K562 (cell line): Measurements from ENCODE around the gene DMP1. TPM values are rescaled to one million over a fixed set of nuclear protein-coding genes. Genes with fewer than 3 reads are reported as not detected.

Source experiments
- ATAC-seq: fragments of 200-7000 bp; cut with Tn5 transposase; 3 replicates; pipeline ENCODE4 v1.9.1; 2020; ENCODE audit warnings: moderate library complexity
- BruUV-seq: library from RNA; stranded (reverse); fragments of 400-500 nt; replicated peaks from 2 replicates; lab custom pipeline; 2021; lab: Mats Ljungman, UMichigan
- CTCF ChIA-PET: fragments of 300-600 bp; formaldehyde crosslinking; extraction: SDS; loops from one replicate; lab custom pipeline; 2021; ENCODE audit warnings: low intra/inter-chr PET ratio; lab: Yijun Ruan, JAX
- POLR2A ChIA-PET: fragments of 300-600, 350-650 bp; sonication (Branson Sonifier 250); formaldehyde crosslinking; extraction: SDS; loops from one replicate; lab custom pipeline; 2021; ENCODE audit warnings: antibody characterized with exemption, inconsistent platforms; lab: Yijun Ruan, JAX
- DNase-seq, 4 experiments: peaks; one replicate each; pipeline versions ENCODE4 v3.0.0 to v3.0.0-alpha.2; 2011 to 2018; ENCODE audit warnings: low spot score in 3 of 4, mixed read lengths in 3 of 4; ENCODE audit errors: extremely low read depth in 1 of 4
- FAIRE-seq: peaks from 2 replicates; lab custom pipeline; 2011; peaks lifted over from hg19 to GRCh38; lab: Jason Lieb, UNC
- H2AFZ ChIP-seq: 2 replicates; pipeline ENCODE4 v1.6.0; 2011; ENCODE audit warnings: low read depth, low read length, control low read depth, inconsistent platforms
- H3K27ac ChIP-seq: fragments of 200-600 bp; 3 replicates; pipeline ENCODE4 v1.8.0; 2011; ENCODE audit warnings: low read depth, mild to moderate bottlenecking, control low read depth, inconsistent platforms, low read length, moderate library complexity, mixed read lengths; ENCODE audit errors: extremely low read depth
- H3K27me3 ChIP-seq, 2 experiments: fragments of 300-600 bp in 1 of 2; 2 replicates in 1 of 2; 3 replicates in 1 of 2; pipeline versions ENCODE4 v1.6.0 to v1.8.0; 2011; ENCODE audit warnings: inconsistent platforms in 2 of 2, low read length in 2 of 2, mild to moderate bottlenecking in 1 of 2, mixed read lengths in 1 of 2, moderate library complexity in 1 of 2; ENCODE audit not compliant: control insufficient read depth in 2 of 2, insufficient read depth in 2 of 2
- H3K36me3 ChIP-seq: fragments of 300-600 bp; 3 replicates; pipeline ENCODE4 v1.8.0; 2011; ENCODE audit warnings: mild to moderate bottlenecking, low read length, inconsistent platforms; ENCODE audit not compliant: control insufficient read depth, insufficient read depth
- H3K4me1 ChIP-seq, 2 experiments: fragments of 200-600 bp in 1 of 2; replicated peaks in 1 of 2; 2 replicates in 1 of 2; 3 replicates in 1 of 2; pipeline versions ENCODE4 v1.5.1 to v1.8.0; 2011; ENCODE audit warnings: inconsistent platforms in 2 of 2, low read length in 2 of 2, mild to moderate bottlenecking in 1 of 2, mixed read lengths in 1 of 2, moderate library complexity in 1 of 2; ENCODE audit not compliant: control insufficient read depth in 2 of 2, insufficient read depth in 2 of 2
- H3K4me2 ChIP-seq: 2 replicates; pipeline ENCODE4 v1.6.1; 2011; ENCODE audit warnings: low read length, control low read depth, inconsistent platforms, mixed read lengths; ENCODE audit not compliant: insufficient read depth
- H3K4me3 ChIP-seq: fragments of 200-600 bp; sonication (generic), shearing (Covaris generic); 2 replicates; pipeline ENCODE4 v1.5.1; 2016; ENCODE audit warnings: control low read depth, inconsistent platforms
- H3K79me2 ChIP-seq: fragments of 200-600 bp; 3 replicates; pipeline ENCODE4 v1.8.0; 2011; ENCODE audit warnings: low read length, inconsistent platforms; ENCODE audit not compliant: control insufficient read depth, insufficient read depth
- H3K9ac ChIP-seq, 2 experiments: 2 replicates each; pipeline versions ENCODE4 v1.6.0 to v1.6.1; 2011; ENCODE audit warnings: low read depth in 2 of 2, low read length in 2 of 2, control low read depth in 1 of 2, inconsistent platforms in 1 of 2, mild to moderate bottlenecking in 1 of 2, mixed read lengths in 1 of 2; ENCODE audit not compliant: insufficient read depth in 1 of 2
- H3K9me1 ChIP-seq: one replicate; pipeline ENCODE4 v1.6.0; 2011; ENCODE audit warnings: inconsistent platforms, mild to moderate bottlenecking, low read length, moderate library complexity; ENCODE audit not compliant: control insufficient read depth, insufficient read depth
- H3K9me3 ChIP-seq: replicated peaks from 2 replicates; pipeline ENCODE4 v1.5.1; 2011; ENCODE audit warnings: low read depth, low read length, inconsistent platforms; ENCODE audit not compliant: control insufficient read depth, insufficient read depth
- H4K20me1 ChIP-seq: replicated peaks from 2 replicates; pipeline ENCODE4 v1.6.1; 2011; ENCODE audit warnings: low read length, inconsistent platforms, mixed read lengths; ENCODE audit not compliant: control insufficient read depth, insufficient read depth
- CBX3 ChIP-seq, 2 experiments: IDR thresholded peaks; 1 replicate in 1 of 2; 2 replicates in 1 of 2; pipeline ENCODE4 v1.6.1; 2012; ENCODE audit warnings: inconsistent platforms in 2 of 2, low read length in 2 of 2, borderline replicate concordance in 1 of 2, control low read depth in 1 of 2
- EZH2 ChIP-seq: IDR thresholded peaks from 2 replicates; pipeline ENCODE4 v1.6.1; 2012; ENCODE audit warnings: low read depth, mild to moderate bottlenecking, inconsistent platforms, low read length, borderline replicate concordance
- GTF3C2 ChIP-seq: IDR thresholded peaks from 3 replicates; pipeline ENCODE4 v1.6.1; 2011; ENCODE audit warnings: borderline replicate concordance, mild to moderate bottlenecking, moderate library complexity; ENCODE audit not compliant: insufficient read length; ENCODE audit errors: extremely low read depth
- LARP7 ChIP-seq: fragments of 450-650 bp; IDR thresholded peaks from 2 replicates; pipeline ENCODE4 v1.6.1; 2016
- MAFK ChIP-seq: IDR thresholded peaks from 2 replicates; pipeline ENCODE4 v1.6.1; 2011; ENCODE audit warnings: low read length, improper control_type of control experiment
- MIER1 ChIP-seq: fragments of 450-650 bp; IDR thresholded peaks from 2 replicates; pipeline ENCODE4 v1.6.1; 2016; ENCODE audit warnings: antibody characterized with exemption, mild to moderate bottlenecking, low read depth
- POLR2A ChIP-seq: fragments of 450-650 bp; conservative IDR thresholded peaks from 2 replicates; pipeline ENCODE4 v1.6.1; 2016
- RAD21 ChIP-seq, 2 experiments: fragments of 250-450 bp in 1 of 2; fragments of 450-650 bp in 1 of 2; sonication (Bioruptor Pico) in 1 of 2; formaldehyde crosslinking in 1 of 2; IDR thresholded peaks in 1 of 2; conservative IDR thresholded peaks in 1 of 2; 2 replicates each; pipeline versions ENCODE4 v1.4.0 to v1.8.0; 2020 to 2022; ENCODE audit warnings: mild to moderate bottlenecking in 2 of 2, moderate library complexity in 1 of 2
- VEZF1 ChIP-seq: fragments of 200-800 bp; sonication (Bioruptor generic); IDR thresholded peaks from 2 replicates; pipeline ENCODE4 v1.6.1; 2017; ENCODE audit warnings: missing genetic modification characterization, missing compliant biosample characterization
- XRCC5 ChIP-seq: fragments of 200-400 bp; formaldehyde crosslinking; IDR thresholded peaks from 2 replicates; pipeline ENCODE4 v1.6.1; 2017; ENCODE audit warnings: low read depth, mild to moderate bottlenecking, low read length
- WGBS: fragments of 100-300 bp; shearing (Covaris generic); methylation state at CpG from one replicate; pipeline ENCODE4 v1.1.6; 2016; ENCODE audit warnings: low coverage, mixed read lengths; ENCODE audit not compliant: insufficient coverage; ENCODE audit errors: missing lambda C conversion rate; 5-methylcytosine and 5-hydroxymethylcytosine counted together
- in situ Hi-C: fragments of 300-500 bp; cut with MboI; formaldehyde crosslinking; loops from 4 replicates; pipeline ENCODE4 v1.15.0; 2018; ENCODE audit warnings: inconsistent platforms, mixed read lengths
- intact Hi-C: fragments of 100-400 bp; cut with micrococcal nuclease; formaldehyde crosslinking; loops from 2 replicates; pipeline ENCODE4 v1.14.2; 2022
- polyA plus RNA-seq, 8 experiments: library from polyadenylated mRNA; depleted of rRNA in 4 of 8; stranded (reverse) in 5 of 8; unstranded in 3 of 8; fragments of >200 nt; fragmentation: Nextera tagmentation in 2 of 8; fragmentation: Illumina TruSeq in 1 of 8; extraction: Ambion mirVana in 2 of 8; extraction: Trizol in 1 of 8; gene quantifications; 2 replicates each; pipeline versions ENCODE4 v1.2.1 to v1.2.3, GENCODE V29; 2011 to 2014; ENCODE audit warnings: inconsistent platforms in 1 of 8, missing spikeins in 1 of 8
- total RNA-seq, 7 experiments: library from RNA; depleted of rRNA in 6 of 7; stranded (reverse); fragments of >200 nt in 6 of 7; fragmentation: Illumina TruSeq in 2 of 7; extraction: Trizol in 2 of 7; gene quantifications; 2 replicates each; pipeline versions ENCODE4 v1.2.1 to v1.2.3, GENCODE V29; 2011 to 2021; ENCODE audit warnings: low replicate concordance in 1 of 7

The DMP1 gene
- total and polyA plus RNA-seq, 9 of the 15 experiments (the other 6 are each of a cell fraction or from before 2014, with no cell fraction given): not detected

- no peak for DNase-seq
- intact Hi-C loops: no loop called here
- POLR2A ChIA-PET: interaction anchor here (0.9 kb wide), 1 partner anchor 12 kb away, joined by 3 read pairs; no protein-coding TSS in a partner anchor
Observed at GRCh38 chr4:87620491-87620890, 29.6 kb upstream of the DMP1 start.

GRCh38 chr4:87622303-87622702 is 27.8 kb upstream of the DMP1 start:
- Histone ChIP-seq H3K4me1 (no peaks in the 10 kb centered on the region), H3K36me3 (no peaks in the 10 kb centered on the region), H3K9ac (no peak overlapping the region), H3K79me2 (no peaks in the 10 kb centered on the region), H3K9me3 (no peaks in the 10 kb centered on the region), H2AFZ (no peak overlapping the region), H4K20me1 (no peaks in the 10 kb centered on the region), H3K27me3 (no peaks in the 10 kb centered on the region)
- no peak for DNase-seq
- no peak for FAIRE-seq
- CTCF ChIA-PET: no interaction called here
- in situ Hi-C loops: no loop called here
- POLR2A ChIA-PET: interaction anchor here (0.6 kb wide), 1 partner anchor 108 kb away, joined by 4 read pairs; no protein-coding TSS in a partner anchor
- BruUV-seq: no TSS peak
- TF ChIP-seq MIER1 (no peak), GTF3C2 (no peak), EZH2 (no peak), LARP7 (no peak), VEZF1 (no peak), CBX3 (IDR thresholded peaks at IDR 0.05; ENCODE audit: borderline replicate concordance in 1 of 2, low read length in 2 of 2) (no peak), XRCC5 (no peak), POLR2A (no peak)
- TF ChIP-seq, all 486 proteins: peak for 0
- intact Hi-C loops: no loop called here
- Histone ChIP-seq H3K27ac (no peak overlapping the region), H3K4me2 (no peak overlapping the region), H3K9me1 (no peaks in the 10 kb centered on the region), H3K4me3 (no peak overlapping the region)
- WGBS: 0% methylated on average over 8 of the region's 8 CpGs
- ATAC-seq: no peak

More at GRCh38 chr4:87620491-87620890, 29.6 kb upstream of the DMP1 start:
- Histone ChIP-seq H3K36me3 (no peaks in the 10 kb centered on the region), H3K4me3 (no peak overlapping the region), H3K27me3 (no peaks in the 10 kb centered on the region), H3K27ac (no peak overlapping the region), H3K4me2 (no peak overlapping the region), H3K9ac (no peak overlapping the region), H3K79me2 (no peaks in the 10 kb centered on the region), H3K9me1 (no peaks in the 10 kb centered on the region), H3K4me1 (no peaks in the 10 kb centered on the region), H4K20me1 (no peaks in the 10 kb centered on the region), H3K9me3 (no peaks in the 10 kb centered on the region), H2AFZ (no peak overlapping the region)
- TF ChIP-seq MAFK: no peak
- TF ChIP-seq RAD21 (CRISPR knock-in tag; conservative IDR thresholded peaks at IDR 0.05 in 1 of 2, IDR thresholded peaks at IDR 0.05 in 1 of 2): no peak
- BruUV-seq: no TSS peak
- in situ Hi-C loops: no loop called here
- FAIRE-seq: no peak
- ATAC-seq: no peak
- CTCF ChIA-PET: interaction anchor here (0.7 kb wide), 1 partner anchor 228 kb away, joined by 3 read pairs; no protein-coding TSS in a partner anchor
